Natural killer cell (primary cell): ENCODE results near the gene PPP1R3C. TPM values are rescaled to one million over a fixed set of nuclear protein-coding genes. Genes with fewer than 3 reads are reported as not detected.

ENCODE experiments used
- ATAC-seq, 3 donors: fragments of 150-1000 bp in 2 of 3; fragments of 200-7000 bp in 1 of 3; cut with Tn5 transposase; 1 replicate in 1 of 3; 2 replicates in 2 of 3; pipeline ENCODE4 v1.10.0; 2021; ENCODE audit warnings: mild to moderate bottlenecking in 2 of 3, moderate library complexity in 2 of 3
- DNase-seq, 2 donors: peaks; one replicate each; pipeline versions ENCODE4 v3.0.0 to v3.0.0-alpha.2; 2013 to 2021; ENCODE audit warnings: mixed read lengths in 1 of 2
- H3K27ac ChIP-seq: one replicate; pipeline ENCODE4 v1.5.1; 2013; ENCODE audit warnings: mild to moderate bottlenecking, low read length
- H3K27me3 ChIP-seq: one replicate; pipeline ENCODE4 v1.6.1; 2013; ENCODE audit warnings: low read length; ENCODE audit not compliant: control insufficient read depth, insufficient read depth
- H3K36me3 ChIP-seq: one replicate; pipeline ENCODE4 v1.6.1; 2013; ENCODE audit warnings: low read length; ENCODE audit not compliant: control insufficient read depth, insufficient read depth
- H3K4me1 ChIP-seq: one replicate; pipeline ENCODE4 v1.6.1; 2013; ENCODE audit warnings: low read length; ENCODE audit not compliant: control insufficient read depth, insufficient read depth
- H3K4me3 ChIP-seq: one replicate; pipeline ENCODE4 v1.5.1; 2013; ENCODE audit warnings: low read length
- H3K9me3 ChIP-seq: one replicate; pipeline ENCODE4 v1.6.1; 2013; ENCODE audit warnings: low read length; ENCODE audit not compliant: control insufficient read depth, insufficient read depth
- H3K27ac Mint-ChIP-seq, 2 donors: one replicate each; pipeline ENCODE4 v1.8.0; 2022; ENCODE audit warnings: mild to moderate bottlenecking in 2 of 2, mixed read lengths in 2 of 2, moderate library complexity in 1 of 2
- H3K27me3 Mint-ChIP-seq, 2 donors: one replicate each; pipeline ENCODE4 v1.8.0; 2022; ENCODE audit warnings: low read depth in 2 of 2, mixed read lengths in 2 of 2
- H3K36me3 Mint-ChIP-seq: one replicate; pipeline ENCODE4 v1.8.0; 2022; ENCODE audit warnings: mixed read lengths
- H3K4me1 Mint-ChIP-seq, 2 donors: one replicate each; pipeline ENCODE4 v1.8.0; 2022; ENCODE audit warnings: mixed read lengths in 2 of 2
- H3K4me3 Mint-ChIP-seq: one replicate; pipeline ENCODE4 v1.8.0; 2022; ENCODE audit warnings: mild to moderate bottlenecking, moderate library complexity, mixed read lengths
- H3K9me3 Mint-ChIP-seq, 2 donors: one replicate each; pipeline ENCODE4 v1.8.0; 2022; ENCODE audit warnings: mixed read lengths in 2 of 2
- CTCF ChIP-seq: fragments of 200-600 bp; IDR thresholded peaks from one replicate; pipeline ENCODE4 v1.8.0; 2022; ENCODE audit warnings: antibody characterized with exemption
- WGBS: methylation state at CpG from one replicate; pipeline ENCODE4 v1.1.7; 2013; ENCODE audit warnings: missing lambda C conversion rate; ENCODE audit not compliant: insufficient coverage; 5-methylcytosine and 5-hydroxymethylcytosine counted together
- intact Hi-C: fragments of 100-400 bp; cut with micrococcal nuclease; formaldehyde crosslinking; loops from one replicate; pipeline ENCODE4 v1.14.2; 2022
- total RNA-seq, 4 donors: library from RNA; stranded (reverse); fragments of 120-200 nt in 1 of 4; gene quantifications; one replicate each; pipeline versions ENCODE4 v1.2.3 to v1.2.4, GENCODE V29; 2013 to 2022

PPP1R3C gene
- total RNA-seq, 3 donors from 2014 or later (not counting 1 experiment from before 2014, with no cell fraction given) = not detected

GRCh38 chr10:91629715-91630549 is 2.9 kb downstream of the PPP1R3C start:
- Mint-ChIP-seq H3K9me3 (no peaks in the 10 kb centered on the region), H3K27me3 (peaks cover 35 to 49% of the 10 kb centered on the region in 2 donors)
- intact Hi-C loops = no loop called here

GRCh38 chr10:91628383-91628782 is 4.5 kb downstream of the PPP1R3C start:
- Histone ChIP-seq H3K27ac (no peak overlapping the region), H3K9me3 (no peaks in the 10 kb centered on the region), H3K36me3 (no peaks in the 10 kb centered on the region), H3K4me1 (no peaks in the 10 kb centered on the region), H3K27me3 (peaks cover 14% of the 10 kb centered on the region), H3K4me3 (no peak overlapping the region)
- Mint-ChIP-seq H3K4me3 (no peak overlapping the region), H3K9me3 (no peaks in the 10 kb centered on the region), H3K4me1 (peaks cover 0 to 6% of the 10 kb centered on the region in 2 donors), H3K27me3 (peaks cover 30 to 56% of the 10 kb centered on the region in 2 donors), H3K36me3 (no peaks in the 10 kb centered on the region), H3K27ac (no peak overlapping the region)
- ATAC-seq (no peak), DNase-seq (no peak)
- no peak for TF ChIP-seq CTCF
- WGBS = 100% methylated on average over 1 of the region's 1 CpG
- intact Hi-C loops = no loop called here

More at GRCh38 chr10:91629715-91630549, 2.9 kb downstream of the PPP1R3C start:
- Mint-ChIP-seq H3K4me1 (peaks cover 0 to 6% of the 10 kb centered on the region in 2 donors), H3K36me3 (no peaks in the 10 kb centered on the region), H3K4me3 (no peak overlapping the region), H3K27ac (no peak overlapping the region)
- WGBS = 92% methylated on average over 11 of the region's 11 CpGs
- no peak for TF ChIP-seq CTCF
- Histone ChIP-seq H3K27me3 (peaks cover 21% of the 10 kb centered on the region), H3K27ac (no peak overlapping the region), H3K9me3 (no peaks in the 10 kb centered on the region), H3K4me1 (no peaks in the 10 kb centered on the region), H3K36me3 (no peaks in the 10 kb centered on the region), H3K4me3 (no peak overlapping the region)
- DNase-seq (no peak), ATAC-seq (no peak)

GRCh38 chr10:91627344-91628102 is 5.3 kb downstream of the PPP1R3C start:
- ATAC-seq = no peak

More at GRCh38 chr10:91627344-91628102, 5.3 kb downstream of the PPP1R3C start:
- no peak overlapping the region for H3K27ac ChIP-seq
- DNase-seq = no peak
- no peaks in the 10 kb centered on the region for H3K9me3 ChIP-seq
- H3K27ac Mint-ChIP-seq = no peak overlapping the region
- peaks cover 8% of the 10 kb centered on the region for H3K27me3 ChIP-seq
- H3K36me3 ChIP-seq = no peaks in the 10 kb centered on the region
- no peaks in the 10 kb centered on the region for H3K9me3 Mint-ChIP-seq
- peaks cover 26 to 52% of the 10 kb centered on the region in 2 donors for H3K27me3 Mint-ChIP-seq
- no peaks in the 10 kb centered on the region for H3K4me1 ChIP-seq
- no peak for TF ChIP-seq CTCF
- H3K4me1 Mint-ChIP-seq = peaks cover 0 to 1% of the 10 kb centered on the region in 2 donors
- 82% methylated on average over 7 of the region's 7 CpGs for WGBS
- intact Hi-C loops = no loop called here
- no peak overlapping the region for H3K4me3 ChIP-seq
- no peak overlapping the region for H3K4me3 Mint-ChIP-seq
- H3K36me3 Mint-ChIP-seq = no peaks in the 10 kb centered on the region
